Fibroblast of skin of left biceps (primary cell): ENCODE results near the gene AMOTL2.

ENCODE experiments used
- DNase-seq, 2 experiments: peaks; one replicate each; pipeline ENCODE4 v3.0.0-alpha.2; 2013; ENCODE audit warnings: low read depth in 2 of 2

Gene AMOTL2

GRCh38 chr3:134353171-134353825, 20.9 kb downstream of the AMOTL2 start:
- DNase-seq: no peak

- no peak for DNase-seq
These were observed 22.1 kb downstream of the AMOTL2 start for GRCh38 chr3:134352031-134352671.

- no peak for DNase-seq
These were observed 22.8 kb downstream of the AMOTL2 start for GRCh38 chr3:134351427-134351826.

GRCh38 chr3:134350861-134351311, 23.4 kb downstream of the AMOTL2 start:
- DNase-seq: no peak

- DNase-seq: no peak
These were observed 24.0 kb downstream of the AMOTL2 start for GRCh38 chr3:134350266-134350665.

GRCh38 chr3:134348524-134348923, 25.7 kb downstream of the AMOTL2 start:
- DNase-seq: no peak

- DNase-seq: no peak
These were observed 26.7 kb downstream of the AMOTL2 start for GRCh38 chr3:134347551-134347950.

GRCh38 chr3:134346744-134347143, 27.5 kb downstream of the AMOTL2 start:
- DNase-seq: no peak

- no peak for DNase-seq
These were observed 29.0 kb downstream of the AMOTL2 start for GRCh38 chr3:134345202-134345601.

GRCh38 chr3:134344560-134344959, 29.7 kb downstream of the AMOTL2 start:
- no peak for DNase-seq

- DNase-seq: no peak
These were observed 32.0 kb downstream of the AMOTL2 start for GRCh38 chr3:134342259-134342658.

GRCh38 chr3:134341389-134341788, 32.9 kb downstream of the AMOTL2 start:
- DNase-seq: no peak

- DNase-seq: no peak
These were observed 33.3 kb downstream of the AMOTL2 start for GRCh38 chr3:134340982-134341365.

- DNase-seq: no peak
These were observed 33.8 kb downstream of the AMOTL2 start for GRCh38 chr3:134340362-134340981.

GRCh38 chr3:134339913-134340312, 34.3 kb downstream of the AMOTL2 start:
- no peak for DNase-seq

GRCh38 chr3:134339331-134339730, 34.9 kb downstream of the AMOTL2 start:
- DNase-seq: no peak

GRCh38 chr3:134338516-134339261, 35.6 kb downstream of the AMOTL2 start:
- DNase-seq: no peak

GRCh38 chr3:134338201-134338512, 36.1 kb downstream of the AMOTL2 start:
- DNase-seq: no peak

GRCh38 chr3:134337511-134338200, 36.6 kb downstream of the AMOTL2 start:
- no peak for DNase-seq

GRCh38 chr3:134337071-134337482, 37.2 kb downstream of the AMOTL2 start:
- no peak for DNase-seq

GRCh38 chr3:134336587-134336986, 37.7 kb downstream of the AMOTL2 start:
- DNase-seq: no peak

- DNase-seq: no peak
These were observed 39.4 kb downstream of the AMOTL2 start for GRCh38 chr3:134334901-134335280.
